ENCODE results near the gene CRTC3.

The CRTC3 gene

GRCh38 chr15:90598679-90599078, 69.0 kb downstream of the CRTC3 start:
- no peak for TF ChIP-seq CTCF (IDR thresholded peaks at IDR 0.05; ENCODE audit: insufficient read depth, missing control alignments)
- DNase-seq (ENCODE audit: insufficient read length, low spot score) (no peak), FAIRE-seq (no peak)

DNA sequence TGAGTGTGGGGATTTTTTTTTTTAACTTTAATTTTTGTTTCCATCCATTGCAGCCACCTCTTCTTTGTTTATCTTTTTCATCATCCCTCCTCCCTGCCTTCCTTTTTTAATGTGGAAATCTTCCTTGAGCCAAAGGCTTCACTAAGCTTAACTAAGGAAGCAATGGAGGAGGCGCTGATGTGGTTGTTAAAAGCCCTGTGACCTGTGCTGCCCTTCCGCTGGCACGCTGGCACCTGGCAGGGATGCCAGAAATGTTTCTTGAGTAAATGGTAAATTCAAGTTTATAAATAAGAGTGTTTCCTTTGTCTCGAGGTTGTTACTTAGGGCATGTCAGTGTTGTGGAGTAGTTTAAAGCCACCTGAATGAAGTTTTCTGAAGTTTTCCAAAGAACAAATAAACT, 69.4 kb downstream of the CRTC3 start:
- FAIRE-seq = no peak

DNA sequence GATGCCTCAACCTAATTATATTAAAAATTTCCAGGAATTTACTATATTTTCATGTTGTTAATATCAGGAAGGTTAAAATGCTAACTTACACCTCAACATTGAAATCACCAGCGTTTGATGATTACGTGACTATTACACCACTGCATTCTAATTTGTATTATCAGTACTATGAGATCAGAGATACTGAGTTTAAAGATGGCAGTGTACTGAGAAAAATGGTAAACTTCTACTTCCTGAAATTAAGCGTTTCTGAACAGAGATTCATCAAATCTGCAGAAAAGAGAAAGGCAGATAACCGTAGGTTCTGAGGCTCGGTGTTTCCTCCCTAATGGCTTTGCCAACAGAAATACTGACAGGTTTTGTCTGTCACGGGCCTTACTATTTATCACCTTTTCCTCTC, 69.9 kb downstream of the CRTC3 start:
- TF ChIP-seq CTCF (IDR thresholded peaks at IDR 0.05; ENCODE audit: insufficient read depth, missing control alignments) = no peak
- no peak for FAIRE-seq
- no peak for DNase-seq (ENCODE audit: insufficient read length, low spot score)

More for the DNA sequence above, 69.4 kb downstream of the CRTC3 start:
- TF ChIP-seq CTCF (IDR thresholded peaks at IDR 0.05; ENCODE audit: insufficient read depth, missing control alignments) = no peak
- DNase-seq (ENCODE audit: insufficient read length, low spot score) = no peak

DNA sequence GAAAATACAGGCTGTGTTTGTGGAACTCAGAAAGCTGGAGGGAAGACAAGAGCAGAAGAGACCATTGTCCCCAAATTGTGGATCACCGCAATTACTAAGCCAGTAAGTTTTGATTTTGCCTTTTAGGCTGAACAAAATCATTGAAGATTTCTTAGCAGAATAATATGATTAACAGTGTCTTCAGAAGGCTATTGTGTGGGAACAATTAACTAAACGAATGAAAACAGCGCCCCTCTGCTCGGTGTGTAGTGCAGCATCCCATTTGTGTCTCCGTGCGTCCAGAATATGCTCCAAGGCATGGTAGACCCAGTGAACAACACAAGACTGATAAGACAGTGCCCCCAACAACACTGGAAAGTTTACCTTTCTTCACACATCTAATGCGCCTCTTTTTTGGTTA, 71.2 kb downstream of the CRTC3 start:
- TF ChIP-seq CTCF (IDR thresholded peaks at IDR 0.05; ENCODE audit: insufficient read depth, missing control alignments) = no peak
- FAIRE-seq (no peak), DNase-seq (ENCODE audit: insufficient read length, low spot score) (no peak)

DNA sequence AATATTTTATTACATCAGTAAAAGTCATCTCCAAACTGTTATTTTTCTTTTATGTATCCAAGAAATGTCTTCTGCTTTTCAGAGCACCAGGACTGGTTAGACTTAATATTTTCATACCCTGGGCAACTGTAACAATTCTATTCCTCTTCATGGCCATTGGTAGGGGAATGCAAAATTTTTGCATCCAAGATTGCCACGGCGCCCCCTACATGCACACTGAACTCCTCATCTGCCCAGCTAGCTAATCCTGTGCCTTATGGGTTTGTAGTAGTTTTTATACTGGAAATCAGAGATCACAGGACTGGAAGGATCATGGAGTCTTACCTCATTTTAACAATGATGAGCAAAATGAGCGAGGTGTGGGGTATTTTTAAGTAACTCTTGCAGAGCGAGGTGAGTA, 74.2 kb downstream of the CRTC3 start:
- FAIRE-seq (no peak), DNase-seq (ENCODE audit: insufficient read length, low spot score) (no peak)
- peak; percentile 31 for TF ChIP-seq CTCF (IDR thresholded peaks at IDR 0.05; ENCODE audit: insufficient read depth, missing control alignments)

DNA sequence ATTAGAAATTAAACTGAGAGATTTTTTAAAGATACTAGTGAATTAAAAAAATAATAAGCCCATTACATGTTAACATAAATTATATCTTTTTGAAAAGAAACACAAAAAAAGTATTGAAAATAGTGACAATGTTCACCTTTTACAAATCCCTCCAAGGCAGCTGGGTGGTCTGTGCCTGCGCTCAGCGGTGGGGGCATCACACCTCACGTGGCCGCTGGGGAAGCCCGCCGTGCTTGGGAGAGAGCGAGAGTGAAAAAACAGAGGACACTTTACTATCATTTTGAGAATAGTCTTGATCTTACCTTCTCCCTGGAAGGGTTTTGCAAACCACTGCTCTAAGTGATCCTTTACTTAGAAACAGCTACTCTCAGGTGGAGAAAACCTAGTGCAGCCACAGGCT, 76.9 kb downstream of the CRTC3 start:
- FAIRE-seq (no peak), DNase-seq (ENCODE audit: insufficient read length, low spot score) (no peak)
- TF ChIP-seq CTCF (IDR thresholded peaks at IDR 0.05; ENCODE audit: insufficient read depth, missing control alignments) = no peak

DNA sequence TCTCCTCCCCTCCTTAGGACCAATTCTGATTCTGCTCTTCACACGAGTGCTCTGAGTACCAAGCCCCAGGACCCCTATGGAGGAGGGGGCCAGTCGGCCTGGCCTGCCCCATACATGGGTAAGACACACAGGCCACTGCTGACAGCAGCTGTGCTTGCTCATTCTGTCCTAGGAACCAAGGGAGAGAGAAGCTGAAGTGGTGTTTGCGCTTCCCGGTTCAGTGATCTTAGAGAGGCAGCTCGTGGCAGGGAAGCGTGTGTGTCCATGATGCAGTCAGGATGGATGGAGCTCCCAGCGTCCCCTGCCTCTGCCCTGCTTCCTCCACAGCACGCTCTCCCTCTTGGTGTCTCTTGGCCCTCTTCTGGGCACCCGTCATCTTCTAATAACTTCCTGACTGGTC, 77.6 kb downstream of the CRTC3 start:
- FAIRE-seq (no peak), DNase-seq (ENCODE audit: insufficient read length, low spot score) (no peak)
- TF ChIP-seq CTCF (IDR thresholded peaks at IDR 0.05; ENCODE audit: insufficient read depth, missing control alignments) = no peak

Data from D721Med (cell line).